ENCODE measurements around the gene PGAP1. TPM values are rescaled to one million over a fixed set of nuclear protein-coding genes. Genes with fewer than 3 reads are reported as not detected.

PGAP1 gene
- total and polyA plus RNA-seq, 10 of the 15 experiments (the other 5 are each of a cell fraction or from before 2014, with no cell fraction given): 0.75 to 4.7 (median 3.0) TPM

DNA sequence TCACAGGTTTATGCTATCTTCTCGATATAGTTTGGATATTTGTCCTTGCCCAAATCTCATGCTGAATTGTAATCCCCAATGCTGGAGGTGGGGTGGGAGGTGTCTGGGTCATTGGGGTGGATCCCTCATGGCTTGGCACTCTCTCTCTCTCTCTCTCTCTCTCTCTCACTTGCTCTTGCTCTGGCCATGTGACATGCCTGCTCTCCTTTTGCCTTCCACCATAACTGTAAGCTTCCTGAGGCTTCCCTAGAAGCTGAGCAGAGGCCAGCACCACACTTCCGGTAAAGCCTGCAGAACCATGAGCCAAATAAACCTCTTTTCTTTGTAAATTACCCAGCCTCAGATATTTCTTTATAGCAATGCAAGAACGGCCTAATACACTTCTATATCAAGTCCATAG is 41.3 kb upstream of the PGAP1 start:
- H4K20me1 ChIP-seq (ENCODE audit: control insufficient read depth, insufficient read depth): no peaks in the 10 kb centered on the region
- in situ Hi-C loops (cut with MboI) (no loop called here), intact Hi-C loops (cut with micrococcal nuclease; ENCODE audit: unreplicated experiment) (no loop called here)
- no peak overlapping the region for H3K9ac ChIP-seq (ENCODE audit: control insufficient read depth, insufficient read depth, low read length)
- CTCF ChIA-PET: no interaction called here
- DNase-seq (ENCODE audit: low read depth, low spot score) (no peak), ATAC-seq (no peak), FAIRE-seq (no peak)
- POLR2A ChIA-PET: no interaction called here
- no TSS peak for BruUV-seq (replicated peaks)
- H3K27me3 ChIP-seq (replicated peaks in 1 of 2; ENCODE audit: control insufficient read depth in 2 of 2, insufficient read depth in 2 of 2, low read length in 1 of 2): no peaks in the 10 kb centered on the region
- RAD21 ChIA-PET (ENCODE audit: unreplicated experiment): no interaction called here
- no peak overlapping the region for H2AFZ ChIP-seq (ENCODE audit: control insufficient read depth, low read depth, low read length)
- SMC1A ChIA-PET (ENCODE audit: uncharacterized antibody, unreplicated experiment): no interaction called here
- no peak overlapping the region for H3K4me3 ChIP-seq
- H3K36me3 ChIP-seq (ENCODE audit: control insufficient read depth in 2 of 2, insufficient read depth in 2 of 2, low read length in 1 of 2): no peaks in the 10 kb centered on the region
- H3K27ac ChIP-seq (ENCODE audit: control insufficient read depth, insufficient read depth): no peak overlapping the region
- 46% methylated on average over 3 of the region's 3 CpGs for WGBS (ENCODE audit: insufficient coverage, insufficient replicate concordance, low lambda C conversion rate, missing lambda C conversion rate)
- H3K79me2 ChIP-seq (ENCODE audit: control insufficient read depth, insufficient read depth, low read length): no peaks in the 10 kb centered on the region
- TF ChIP-seq ZNF217 (IDR thresholded peaks at IDR 0.05) (no peak), SREBF1 (IDR thresholded peaks at IDR 0.05; ENCODE audit: low read length) (no peak), GABPA (IDR thresholded peaks at IDR 0.05; ENCODE audit: low read depth) (no peak), ATF2 (IDR thresholded peaks at IDR 0.05; ENCODE audit: low read length) (no peak), SMC3 (IDR thresholded peaks at IDR 0.05; ENCODE audit: borderline replicate concordance, low read length) (no peak), IRF4 (IDR thresholded peaks at IDR 0.05; ENCODE audit: low read depth, low read length) (no peak), CEBPB (IDR thresholded peaks at IDR 0.05; ENCODE audit: borderline replicate concordance in 1 of 2, low read depth in 2 of 2, low read length in 2 of 2) (no peak), STAT1 (conservative IDR thresholded peaks at IDR 0.05) (no peak)
- H3K4me2 ChIP-seq (ENCODE audit: control insufficient read depth, insufficient read depth): no peak overlapping the region
- H3K4me1 ChIP-seq (ENCODE audit: control insufficient read depth, insufficient read depth, low read length): no peaks in the 10 kb centered on the region
- H3K9me3 ChIP-seq (replicated peaks; ENCODE audit: control insufficient read depth, insufficient read depth, low read length): no peaks in the 10 kb centered on the region; the same call in 2 of the 3 replicates

DNA sequence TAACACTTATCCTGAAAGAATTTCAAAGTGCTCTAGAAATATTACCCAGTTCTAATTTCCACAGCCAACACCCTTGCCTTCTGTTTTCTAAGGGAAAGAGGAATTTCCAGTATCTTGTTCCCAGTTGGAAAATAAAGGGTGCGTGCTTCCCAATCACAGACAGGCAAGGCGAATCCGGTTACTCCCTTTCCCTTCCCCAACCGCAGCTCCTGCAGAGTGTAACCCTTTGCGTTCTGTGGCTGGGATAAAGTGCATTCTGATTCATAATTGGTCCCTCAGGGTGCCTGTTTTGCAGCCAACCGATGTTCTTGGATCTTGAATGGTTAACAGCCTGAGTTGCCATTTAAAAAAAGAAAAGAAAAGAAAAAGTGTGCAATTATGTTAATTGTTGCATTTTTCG is 40.6 kb upstream of the PGAP1 start:
- POLR2A ChIA-PET: no interaction called here
- intact Hi-C loops (cut with micrococcal nuclease; ENCODE audit: unreplicated experiment) (no loop called here), in situ Hi-C loops (cut with MboI) (no loop called here)
- Histone ChIP-seq H3K4me2 (ENCODE audit: control insufficient read depth, insufficient read depth) (no peak overlapping the region), H3K79me2 (ENCODE audit: control insufficient read depth, insufficient read depth, low read length) (no peaks in the 10 kb centered on the region), H3K4me1 (ENCODE audit: control insufficient read depth, insufficient read depth, low read length) (no peaks in the 10 kb centered on the region), H3K36me3 (ENCODE audit: control insufficient read depth in 2 of 2, insufficient read depth in 2 of 2, low read length in 1 of 2) (no peaks in the 10 kb centered on the region), H3K9me3 (replicated peaks; ENCODE audit: control insufficient read depth, insufficient read depth, low read length) (no peaks in the 10 kb centered on the region; the same call in 2 of the 3 replicates), H3K27me3 (replicated peaks in 1 of 2; ENCODE audit: control insufficient read depth in 2 of 2, insufficient read depth in 2 of 2, low read length in 1 of 2) (no peaks in the 10 kb centered on the region), H2AFZ (ENCODE audit: control insufficient read depth, low read depth, low read length) (no peak overlapping the region), H4K20me1 (ENCODE audit: control insufficient read depth, insufficient read depth) (no peaks in the 10 kb centered on the region), H3K9ac (ENCODE audit: control insufficient read depth, insufficient read depth, low read length) (no peak overlapping the region), H3K27ac (ENCODE audit: control insufficient read depth, insufficient read depth) (no peak overlapping the region), H3K4me3 (no peak overlapping the region)
- FAIRE-seq (no peak), ATAC-seq (no peak), DNase-seq (ENCODE audit: low read depth, low spot score) (no peak)
- CTCF ChIA-PET: no interaction called here
- BruUV-seq (replicated peaks): no TSS peak
- SMC1A ChIA-PET (ENCODE audit: uncharacterized antibody, unreplicated experiment): no interaction called here
- WGBS (ENCODE audit: insufficient coverage, insufficient replicate concordance, low lambda C conversion rate, missing lambda C conversion rate): 87% methylated on average over 7 of the region's 7 CpGs
- RAD21 ChIA-PET (ENCODE audit: unreplicated experiment): no interaction called here
- TF ChIP-seq STAT3 (IDR thresholded peaks at IDR 0.05; ENCODE audit: low read depth, low read length) (no peak), NR2F1 (conservative IDR thresholded peaks at IDR 0.05) (no peak), TARDBP (IDR thresholded peaks at IDR 0.05; ENCODE audit: borderline replicate concordance) (no peak), MXI1 (IDR thresholded peaks at IDR 0.05; ENCODE audit: low read depth, low read length) (no peak), CEBPB (IDR thresholded peaks at IDR 0.05; ENCODE audit: borderline replicate concordance in 1 of 2, low read depth in 2 of 2, low read length in 2 of 2) (no peak), EZH2 (IDR thresholded peaks at IDR 0.05; ENCODE audit: borderline replicate concordance, control insufficient read depth, low read depth, low read length) (no peak), E4F1 (IDR thresholded peaks at IDR 0.05; ENCODE audit: borderline replicate concordance, partially characterized antibody) (no peak), GATAD2B (conservative IDR thresholded peaks at IDR 0.05; ENCODE audit: low read depth) (no peak), ZNF207 (IDR thresholded peaks at IDR 0.05; ENCODE audit: borderline replicate concordance) (no peak)

Data from GM12878 (cell line).